Left lung (tissue), 10 donors: Measurements from ENCODE around the gene GPC1. TPM values are rescaled to one million over a fixed set of nuclear protein-coding genes. Genes with fewer than 3 reads are reported as not detected.

Source experiments
- ATAC-seq: fragments of 200-7000 bp; cut with Tn5 transposase; one replicate; pipeline ENCODE4 v1.9.1; 2020; ENCODE audit warnings: moderate library complexity
- DNase-seq, 4 donors: peaks; one replicate each; pipeline ENCODE4 v3.0.0-alpha.2; 2013 to 2020
- H3K27ac ChIP-seq, 2 donors: fragments of 200-600 bp; sonication (generic) in 1 of 2; one replicate each; pipeline versions ENCODE4 v1.5.0 to v1.8.0; 2020 to 2021
- H3K27me3 ChIP-seq, 2 donors: fragments of 200-600 bp; sonication (generic) in 1 of 2; one replicate each; pipeline versions ENCODE4 v1.5.0 to v1.8.0; 2020 to 2021
- H3K36me3 ChIP-seq, 2 donors: fragments of 200-600 bp; sonication (generic) in 1 of 2; one replicate each; pipeline versions ENCODE4 v1.5.0 to v1.8.0; 2020 to 2021
- H3K4me1 ChIP-seq, 2 donors: fragments of 200-600 bp; one replicate each; pipeline ENCODE4 v1.8.0; 2021
- H3K4me3 ChIP-seq, 2 donors: fragments of 200-600 bp; sonication (generic) in 1 of 2; one replicate each; pipeline versions ENCODE4 v1.5.0 to v1.8.0; 2020 to 2021; ENCODE audit warnings: mild to moderate bottlenecking in 1 of 2
- H3K9me3 ChIP-seq, 2 donors: fragments of 200-600 bp; sonication (generic) in 1 of 2; one replicate each; pipeline versions ENCODE4 v1.5.0 to v1.8.0; 2020 to 2021
- CTCF ChIP-seq, 2 donors: fragments of 200-600 bp; sonication (generic) in 1 of 2; IDR thresholded peaks; one replicate each; pipeline versions ENCODE4 v1.5.0 to v1.8.0; 2021; ENCODE audit warnings: antibody characterized with exemption in 2 of 2
- intact Hi-C, 2 donors: fragments of 100-400 bp; cut with DNase I; formaldehyde crosslinking; loops; one replicate each; pipeline versions ENCODE4 v1.11.2 to v1.14.2; 2022
- polyA plus RNA-seq, 6 donors: library from polyadenylated mRNA; unstranded; fragments of 120-200 nt; gene quantifications; one replicate each; pipeline ENCODE4 v1.2.1, GENCODE V29; 2013; ENCODE audit not compliant: insufficient read length in 6 of 6
- total RNA-seq, 2 donors: library from RNA; stranded (reverse); fragmentation: NEBNext Ultra II Directional; extraction: Animal tissue kit (Norgen Biotek cat#: 25700); gene quantifications; one replicate each; pipeline ENCODE4 v1.2.1, GENCODE V29; 2021
- donor health status: DM: no; HTN: yes; CAD: no.
- donor health status: DM: no; HTN: no; CAD: no.

Gene GPC1
- total and polyA plus RNA-seq, 8 donors: 24.6 to 63.4 (median 45.3) TPM

- no peak overlapping the region for H3K4me3 ChIP-seq
- no peak for ATAC-seq
- H3K36me3 ChIP-seq: no peaks in the 10 kb centered on the region
- H3K4me1 ChIP-seq: no peaks in the 10 kb centered on the region
- no peaks in the 10 kb centered on the region for H3K9me3 ChIP-seq
- H3K27me3 ChIP-seq: no peaks in the 10 kb centered on the region
- no peak for DNase-seq
- intact Hi-C loops: no loop called here
- TF ChIP-seq CTCF (IDR thresholded peaks at IDR 0.05): no peak
- no peak overlapping the region for H3K27ac ChIP-seq
Observed at GRCh38 chr2:240394549-240394948, 40.9 kb upstream of the GPC1 start.

GRCh38 chr2:240395448-240395847 is 40.0 kb upstream of the GPC1 start:
- H3K4me1 ChIP-seq: no peaks in the 10 kb centered on the region
- no peaks in the 10 kb centered on the region for H3K36me3 ChIP-seq
- H3K27me3 ChIP-seq: peaks cover 0 to 7% of the 10 kb centered on the region in 2 donors
- no peak overlapping the region for H3K27ac ChIP-seq
- ATAC-seq (no peak), DNase-seq (no peak)
- no peak overlapping the region for H3K4me3 ChIP-seq
- TF ChIP-seq CTCF (IDR thresholded peaks at IDR 0.05): no peak
- no peaks in the 10 kb centered on the region for H3K9me3 ChIP-seq
- intact Hi-C loops: no loop called here

GRCh38 chr2:240395896-240396622 is 39.4 kb upstream of the GPC1 start:
- Histone ChIP-seq H3K27ac (no peak overlapping the region), H3K9me3 (no peaks in the 10 kb centered on the region), H3K27me3 (peaks cover 0 to 13% of the 10 kb centered on the region in 2 donors), H3K36me3 (no peaks in the 10 kb centered on the region), H3K4me3 (no peak overlapping the region), H3K4me1 (no peaks in the 10 kb centered on the region)
- DNase-seq: peak in 1 of 4 donors; percentile 50
- intact Hi-C loops: no loop called here
- TF ChIP-seq CTCF (IDR thresholded peaks at IDR 0.05): no peak
- no peak for ATAC-seq

- TF ChIP-seq CTCF (IDR thresholded peaks at IDR 0.05): no peak
- no peaks in the 10 kb centered on the region for H3K36me3 ChIP-seq
- ATAC-seq (no peak), DNase-seq (no peak)
- no peaks in the 10 kb centered on the region for H3K4me1 ChIP-seq
- H3K27ac ChIP-seq: no peak overlapping the region
- H3K4me3 ChIP-seq: no peak overlapping the region
- intact Hi-C loops: no loop called here
- no peaks in the 10 kb centered on the region for H3K9me3 ChIP-seq
- H3K27me3 ChIP-seq: peaks cover 0 to 16% of the 10 kb centered on the region in 2 donors
Observed at GRCh38 chr2:240396623-240397541, 38.6 kb upstream of the GPC1 start.

- ATAC-seq (no peak), DNase-seq (no peak)
- H3K27me3 ChIP-seq: peaks cover 0 to 16% of the 10 kb centered on the region in 2 donors
- no peak overlapping the region for H3K27ac ChIP-seq
- intact Hi-C loops: no loop called here
- H3K4me3 ChIP-seq: no peak overlapping the region
- H3K36me3 ChIP-seq: no peaks in the 10 kb centered on the region
- H3K4me1 ChIP-seq: no peaks in the 10 kb centered on the region
- H3K9me3 ChIP-seq: no peaks in the 10 kb centered on the region
- TF ChIP-seq CTCF (IDR thresholded peaks at IDR 0.05): no peak
Observed at GRCh38 chr2:240397542-240397916, 37.9 kb upstream of the GPC1 start.
